Iris pigment epithelial cell (primary cell): Measurements from ENCODE around the gene FOXN4.

Source experiments
- DNase-seq: peaks from one replicate; pipeline ENCODE4 v3.0.0-alpha.2; 2011; ENCODE audit warnings: low read depth

FOXN4 gene

GRCh38 chr12:109281452-109281851 lies 27.6 kb downstream of the FOXN4 start:
- DNase-seq: no peak

- DNase-seq: no peak
These were observed 29.6 kb downstream of the FOXN4 start for GRCh38 chr12:109279525-109279924.

GRCh38 chr12:109278912-109279311 lies 30.2 kb downstream of the FOXN4 start:
- DNase-seq: no peak

- peak; percentile 74 for DNase-seq
These were observed 31.0 kb downstream of the FOXN4 start for GRCh38 chr12:109277899-109278762.

GRCh38 chr12:109277255-109277898 lies 31.7 kb downstream of the FOXN4 start:
- no peak for DNase-seq

GRCh38 chr12:109276160-109276559 lies 32.9 kb downstream of the FOXN4 start:
- no peak for DNase-seq

- no peak for DNase-seq
These were observed 33.9 kb downstream of the FOXN4 start for GRCh38 chr12:109275173-109275572.

- DNase-seq: no peak
These were observed 34.7 kb downstream of the FOXN4 start for GRCh38 chr12:109274381-109274780.

GRCh38 chr12:109273354-109273753 lies 35.7 kb downstream of the FOXN4 start:
- DNase-seq: no peak

GRCh38 chr12:109271418-109271817 lies 37.7 kb downstream of the FOXN4 start:
- DNase-seq: no peak

- no peak for DNase-seq
These were observed 38.6 kb downstream of the FOXN4 start for GRCh38 chr12:109270494-109270893.

GRCh38 chr12:109269428-109269827 lies 39.7 kb downstream of the FOXN4 start:
- no peak for DNase-seq

- no peak for DNase-seq
These were observed 40.2 kb downstream of the FOXN4 start for GRCh38 chr12:109268896-109269295.

- no peak for DNase-seq
These were observed 41.7 kb downstream of the FOXN4 start for GRCh38 chr12:109267361-109267760.

GRCh38 chr12:109266106-109266879 lies 42.8 kb downstream of the FOXN4 start:
- DNase-seq: no peak

GRCh38 chr12:109264943-109265650 lies 44.0 kb downstream of the FOXN4 start:
- no peak for DNase-seq

GRCh38 chr12:109264095-109264942 lies 44.8 kb downstream of the FOXN4 start:
- peak; percentile 56 for DNase-seq

- DNase-seq: no peak
These were observed 45.6 kb downstream of the FOXN4 start for GRCh38 chr12:109263439-109263838.

- DNase-seq: no peak
These were observed 47.1 kb downstream of the FOXN4 start for GRCh38 chr12:109261939-109262338.

GRCh38 chr12:109261087-109261486 lies 48.0 kb downstream of the FOXN4 start:
- DNase-seq: no peak

- no peak for DNase-seq
These were observed 49.6 kb downstream of the FOXN4 start for GRCh38 chr12:109259545-109259895.
